Measurements from ENCODE around the gene CBX8. TPM values are rescaled to one million over a fixed set of nuclear protein-coding genes. Genes with fewer than 3 reads are reported as not detected.

CBX8 gene
- total RNA-seq, 2 experiments from 2014 or later: 4.5 to 4.6 TPM

- peaks cover 9% of the 10 kb centered on the region for H3K36me3 Mint-ChIP-seq
- CTCF ChIA-PET: interaction anchor here (0.5 to 3.3 kb wide), 20 partner anchors 9 to 1459 kb away, joined by 3 to 24 read pairs (median 5); partner anchors contain the start of gene CBX8
- H3K4me1 Mint-ChIP-seq (ENCODE audit: low read depth): peaks cover 28% of the 10 kb centered on the region
- H3K9me3 Mint-ChIP-seq: no peaks in the 10 kb centered on the region
- H3K27me3 Mint-ChIP-seq: peaks cover under 1% of the 10 kb centered on the region
- no peak overlapping the region for H3K4me3 Mint-ChIP-seq
- POLR2A ChIA-PET: no interaction called here
- intact Hi-C loops (cut with micrococcal nuclease): loop anchor here (5.0 kb wide), 1 partner anchor 88 kb away; no protein-coding TSS in a partner anchor
- no peak overlapping the region for H3K27ac Mint-ChIP-seq
- DNase-seq: peak; percentile 62
Observed at GRCh38 chr17:79834565-79835469, 37.9 kb upstream of the CBX8 start.

GRCh38 chr17:79833744-79834564, 37.1 kb upstream of the CBX8 start:
- Mint-ChIP-seq H3K4me3 (no peak overlapping the region), H3K9me3 (no peaks in the 10 kb centered on the region), H3K27me3 (no peaks in the 10 kb centered on the region), H3K4me1 (ENCODE audit: low read depth) (peaks cover 28% of the 10 kb centered on the region), H3K27ac (no peak overlapping the region), H3K36me3 (peaks cover 9% of the 10 kb centered on the region)
- ChIA-PET CTCF (interaction anchor here (0.7 to 1.7 kb wide), 7 partner anchors 12 to 47 kb away, joined by 3 to 9 read pairs (median 3); partner anchors contain the start of gene CBX8), POLR2A (no interaction called here)
- no peak for DNase-seq
- intact Hi-C loops (cut with micrococcal nuclease): no loop called here

GRCh38 chr17:79833110-79833450, 36.2 kb upstream of the CBX8 start:
- peaks cover 25% of the 10 kb centered on the region for H3K4me1 Mint-ChIP-seq (ENCODE audit: low read depth)
- no peak overlapping the region for H3K27ac Mint-ChIP-seq
- H3K4me3 Mint-ChIP-seq: no peak overlapping the region
- no peaks in the 10 kb centered on the region for H3K9me3 Mint-ChIP-seq
- POLR2A ChIA-PET: no interaction called here
- H3K27me3 Mint-ChIP-seq: no peaks in the 10 kb centered on the region
- intact Hi-C loops (cut with micrococcal nuclease): no loop called here
- no peak for DNase-seq
- CTCF ChIA-PET: interaction anchor here (0.6 to 1.6 kb wide), 5 partner anchors 11 to 58 kb away, joined by 3 to 5 read pairs (median 3); partner anchors contain the start of gene CBX8
- peaks cover 9% of the 10 kb centered on the region for H3K36me3 Mint-ChIP-seq

GRCh38 chr17:79832218-79833109, 35.6 kb upstream of the CBX8 start:
- no peaks in the 10 kb centered on the region for H3K9me3 Mint-ChIP-seq
- POLR2A ChIA-PET: no interaction called here
- no peak for DNase-seq
- intact Hi-C loops (cut with micrococcal nuclease): no loop called here
- H3K4me1 Mint-ChIP-seq (ENCODE audit: low read depth): peaks cover 20% of the 10 kb centered on the region
- no peak overlapping the region for H3K27ac Mint-ChIP-seq
- no peak overlapping the region for H3K4me3 Mint-ChIP-seq
- peaks cover 9% of the 10 kb centered on the region for H3K36me3 Mint-ChIP-seq
- CTCF ChIA-PET: interaction anchor here (0.6 to 1.6 kb wide), 4 partner anchors 11 to 57 kb away, joined by 3 to 5 read pairs (median 3); no protein-coding TSS in a partner anchor
- no peaks in the 10 kb centered on the region for H3K27me3 Mint-ChIP-seq

GRCh38 chr17:79831265-79832217, 34.7 kb upstream of the CBX8 start:
- peaks cover 14% of the 10 kb centered on the region for H3K4me1 Mint-ChIP-seq (ENCODE audit: low read depth)
- CTCF ChIA-PET: interaction anchor here (1.4 kb wide), 1 partner anchor 9 kb away, joined by 5 read pairs; no protein-coding TSS in a partner anchor
- no peaks in the 10 kb centered on the region for H3K9me3 Mint-ChIP-seq
- intact Hi-C loops (cut with micrococcal nuclease): no loop called here
- H3K27ac Mint-ChIP-seq: no peak overlapping the region
- POLR2A ChIA-PET: interaction anchor here (1.3 kb wide), 1 partner anchor 7 kb away, joined by 3 read pairs; no protein-coding TSS in a partner anchor
- H3K4me3 Mint-ChIP-seq: no peak overlapping the region
- peaks cover 9% of the 10 kb centered on the region for H3K36me3 Mint-ChIP-seq
- H3K27me3 Mint-ChIP-seq: no peaks in the 10 kb centered on the region
- no peak for DNase-seq

GRCh38 chr17:79830763-79831264, 33.9 kb upstream of the CBX8 start:
- POLR2A ChIA-PET: interaction anchor here (1.3 kb wide), 1 partner anchor 8 kb away, joined by 3 read pairs; no protein-coding TSS in a partner anchor

GRCh38 chr17:79830303-79830702, 33.4 kb upstream of the CBX8 start:
- Mint-ChIP-seq H3K36me3 (peaks cover 9% of the 10 kb centered on the region), H3K9me3 (no peaks in the 10 kb centered on the region), H3K27me3 (no peaks in the 10 kb centered on the region), H3K4me1 (ENCODE audit: low read depth) (peaks cover 20% of the 10 kb centered on the region), H3K4me3 (no peak overlapping the region), H3K27ac (no peak overlapping the region)
- intact Hi-C loops (cut with micrococcal nuclease): no loop called here
- ChIA-PET CTCF (interaction anchor here (1.4 kb wide), 1 partner anchor 10 kb away, joined by 5 read pairs; no protein-coding TSS in a partner anchor), POLR2A (interaction anchor here (1.3 kb wide), 1 partner anchor 8 kb away, joined by 3 read pairs; no protein-coding TSS in a partner anchor)
- no peak for DNase-seq

More at GRCh38 chr17:79830763-79831264, 33.9 kb upstream of the CBX8 start:
- H3K27me3 Mint-ChIP-seq: no peaks in the 10 kb centered on the region
- no peak overlapping the region for H3K27ac Mint-ChIP-seq
- CTCF ChIA-PET: interaction anchor here (1.4 kb wide), 1 partner anchor 9 kb away, joined by 5 read pairs; no protein-coding TSS in a partner anchor
- no peaks in the 10 kb centered on the region for H3K9me3 Mint-ChIP-seq
- peaks cover 9% of the 10 kb centered on the region for H3K36me3 Mint-ChIP-seq
- no peak overlapping the region for H3K4me3 Mint-ChIP-seq
- intact Hi-C loops (cut with micrococcal nuclease): no loop called here
- peaks cover 20% of the 10 kb centered on the region for H3K4me1 Mint-ChIP-seq (ENCODE audit: low read depth)
- DNase-seq: no peak

- Mint-ChIP-seq H3K4me1 (ENCODE audit: low read depth) (peaks cover 13% of the 10 kb centered on the region), H3K4me3 (no peak overlapping the region), H3K27ac (no peak overlapping the region), H3K36me3 (peaks cover 2% of the 10 kb centered on the region), H3K27me3 (no peaks in the 10 kb centered on the region), H3K9me3 (no peaks in the 10 kb centered on the region)
- POLR2A ChIA-PET: no interaction called here
- CTCF ChIA-PET: interaction anchor here (1.0 kb wide), 1 partner anchor 10 kb away, joined by 3 read pairs; the partner anchor contains the start of gene CBX4
- intact Hi-C loops (cut with micrococcal nuclease): no loop called here
- DNase-seq: no peak
Observed at GRCh38 chr17:79829457-79829856, 32.6 kb upstream of the CBX8 start.

- no peak overlapping the region for H3K27ac Mint-ChIP-seq
- no peak overlapping the region for H3K4me3 Mint-ChIP-seq
- ChIA-PET CTCF (interaction anchor here (1.0 kb wide), 1 partner anchor 11 kb away, joined by 3 read pairs; the partner anchor contains the start of gene CBX4), POLR2A (no interaction called here)
- no peaks in the 10 kb centered on the region for H3K36me3 Mint-ChIP-seq
- no peak for DNase-seq
- H3K4me1 Mint-ChIP-seq (ENCODE audit: low read depth): peaks cover 13% of the 10 kb centered on the region
- H3K9me3 Mint-ChIP-seq: no peaks in the 10 kb centered on the region
- H3K27me3 Mint-ChIP-seq: no peaks in the 10 kb centered on the region
- intact Hi-C loops (cut with micrococcal nuclease): no loop called here
Observed at GRCh38 chr17:79829004-79829403, 32.1 kb upstream of the CBX8 start.

GRCh38 chr17:79826841-79827578, 30.1 kb upstream of the CBX8 start:
- no peak overlapping the region for H3K4me3 Mint-ChIP-seq
- ChIA-PET CTCF (no interaction called here), POLR2A (no interaction called here)
- intact Hi-C loops (cut with micrococcal nuclease): no loop called here
- no peaks in the 10 kb centered on the region for H3K36me3 Mint-ChIP-seq
- no peaks in the 10 kb centered on the region for H3K9me3 Mint-ChIP-seq
- no peaks in the 10 kb centered on the region for H3K27me3 Mint-ChIP-seq
- DNase-seq: no peak
- no peak overlapping the region for H3K27ac Mint-ChIP-seq
- H3K4me1 Mint-ChIP-seq (ENCODE audit: low read depth): peaks cover 9% of the 10 kb centered on the region

All from activated CD4-positive, alpha-beta memory T cell treated with anti-CD3 and anti-CD28 coated beads for 36 hours (primary cell).